ENCODE results near the gene LRRC49.
A peak's percentile ranks its signal among the peaks of the same experiment; 100 is the strongest.

- TF ChIP-seq, protein P1, sequence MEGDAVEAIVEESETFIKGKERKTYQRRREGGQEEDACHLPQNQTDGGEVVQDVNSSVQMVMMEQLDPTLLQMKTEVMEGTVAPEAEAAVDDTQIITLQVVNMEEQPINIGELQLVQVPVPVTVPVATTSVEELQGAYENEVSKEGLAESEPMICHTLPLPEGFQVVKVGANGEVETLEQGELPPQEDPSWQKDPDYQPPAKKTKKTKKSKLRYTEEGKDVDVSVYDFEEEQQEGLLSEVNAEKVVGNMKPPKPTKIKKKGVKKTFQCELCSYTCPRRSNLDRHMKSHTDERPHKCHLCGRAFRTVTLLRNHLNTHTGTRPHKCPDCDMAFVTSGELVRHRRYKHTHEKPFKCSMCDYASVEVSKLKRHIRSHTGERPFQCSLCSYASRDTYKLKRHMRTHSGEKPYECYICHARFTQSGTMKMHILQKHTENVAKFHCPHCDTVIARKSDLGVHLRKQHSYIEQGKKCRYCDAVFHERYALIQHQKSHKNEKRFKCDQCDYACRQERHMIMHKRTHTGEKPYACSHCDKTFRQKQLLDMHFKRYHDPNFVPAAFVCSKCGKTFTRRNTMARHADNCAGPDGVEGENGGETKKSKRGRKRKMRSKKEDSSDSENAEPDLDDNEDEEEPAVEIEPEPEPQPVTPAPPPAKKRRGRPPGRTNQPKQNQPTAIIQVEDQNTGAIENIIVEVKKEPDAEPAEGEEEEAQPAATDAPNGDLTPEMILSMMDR (IDR thresholded peaks at IDR 0.05 in 2 of 3, conservative IDR thresholded peaks at IDR 0.05 in 1 of 3; ENCODE audit: borderline replicate concordance in 1 of 3, insufficient read depth in 1 of 3, low read depth in 2 of 3, low read length in 2 of 3) = peak in 1 of 3 experiments; percentile 15; a peak in 2 of 6 replicates
- TF ChIP-seq POLR2A (IDR thresholded peaks at IDR 0.05; ENCODE audit: borderline replicate concordance, extremely low read depth, insufficient read depth, insufficient read length) = no peak
- TF ChIP-seq POLR2AphosphoS5 (IDR thresholded peaks at IDR 0.05; ENCODE audit: low read depth, low read length) = no peak
- TF ChIP-seq FOSL1 (IDR thresholded peaks at IDR 0.05; ENCODE audit: low read depth) = no peak
- TF ChIP-seq EGR1 (IDR thresholded peaks at IDR 0.05; ENCODE audit: low read depth) = no peak
- TF ChIP-seq SP1 (IDR thresholded peaks at IDR 0.05; ENCODE audit: low read depth) = no peak
- TF ChIP-seq YY1 (IDR thresholded peaks at IDR 0.05; ENCODE audit: extremely low read depth, insufficient replicate concordance, low read depth, low read length) = no peak
- TF ChIP-seq RAD21 (IDR thresholded peaks at IDR 0.05; ENCODE audit: low read depth) = no peak
- TF ChIP-seq TCF7L2 (IDR thresholded peaks at IDR 0.05; ENCODE audit: borderline replicate concordance, extremely low read depth, insufficient read depth, insufficient read length) = no peak
These were observed 206.3 kb downstream of the LRRC49 start for GRCh38 chr15:71098920-71099319.
